Mesendoderm (in vitro differentiated cells): ENCODE data around the gene CDH24.

Source experiments
- DNase-seq: peaks from one replicate; pipeline ENCODE4 v3.0.0; 2013
- H2AK5ac ChIP-seq: 2 replicates; pipeline ENCODE4 v1.6.1; 2013; ENCODE audit warnings: low read length, inconsistent platforms
- H2BK120ac ChIP-seq: 2 replicates; pipeline ENCODE4 v1.6.1; 2013; ENCODE audit warnings: low read depth, mild to moderate bottlenecking, low read length, moderate library complexity, mixed read lengths
- H2BK15ac ChIP-seq: replicated peaks from 2 replicates; pipeline ENCODE4 v1.6.1; 2013; ENCODE audit warnings: low read depth, mild to moderate bottlenecking, moderate library complexity
- H2BK5ac ChIP-seq: 2 replicates; pipeline ENCODE4 v1.6.1; 2013; ENCODE audit warnings: low read length, inconsistent platforms
- H3K18ac ChIP-seq: 2 replicates; pipeline ENCODE4 v1.6.1; 2013; ENCODE audit warnings: mild to moderate bottlenecking, low read length, mixed read lengths
- H3K23ac ChIP-seq: one replicate; pipeline ENCODE4 v1.6.1; 2013; ENCODE audit warnings: low read length
- H3K27ac ChIP-seq: 2 replicates; pipeline ENCODE4 v1.5.1; 2013; ENCODE audit warnings: low read depth, mild to moderate bottlenecking, inconsistent platforms, low read length, moderate library complexity
- H3K27me3 ChIP-seq: 2 replicates; pipeline ENCODE4 v1.6.1; 2013; ENCODE audit warnings: low read length, control low read depth, mild to moderate bottlenecking, inconsistent platforms; ENCODE audit not compliant: insufficient read depth, poor library complexity
- H3K36me3 ChIP-seq: 2 replicates; pipeline ENCODE4 v1.6.1; 2013; ENCODE audit warnings: low read length, inconsistent platforms; ENCODE audit not compliant: control insufficient read depth, insufficient read depth
- H3K4ac ChIP-seq: one replicate; pipeline ENCODE4 v1.6.1; 2013; ENCODE audit warnings: low read depth, mild to moderate bottlenecking, low read length, moderate library complexity
- H3K4me1 ChIP-seq: 2 replicates; pipeline ENCODE4 v1.6.1; 2013; ENCODE audit warnings: low read depth, low read length, inconsistent platforms; ENCODE audit not compliant: control insufficient read depth
- H3K4me2 ChIP-seq: 2 replicates; pipeline ENCODE4 v1.6.1; 2013; ENCODE audit warnings: low read length
- H3K4me3 ChIP-seq: 2 replicates; pipeline ENCODE4 v1.5.1; 2013; ENCODE audit warnings: mild to moderate bottlenecking, low read length
- H3K56ac ChIP-seq: one replicate; pipeline ENCODE4 v1.6.1; 2013; ENCODE audit warnings: low read length
- H3K79me1 ChIP-seq: 2 replicates; pipeline ENCODE4 v1.6.1; 2013; ENCODE audit warnings: low read length, inconsistent platforms
- H3K79me2 ChIP-seq: 2 replicates; pipeline ENCODE4 v1.6.1; 2013; ENCODE audit warnings: mild to moderate bottlenecking, low read length; ENCODE audit not compliant: control insufficient read depth, insufficient read depth
- H3K9ac ChIP-seq: 2 replicates; pipeline ENCODE4 v1.6.1; 2013; ENCODE audit warnings: low read length, inconsistent platforms
- H4K5ac ChIP-seq: one replicate; pipeline ENCODE4 v1.6.1; 2013; ENCODE audit warnings: low read length
- H4K8ac ChIP-seq: one replicate; pipeline ENCODE4 v1.6.1; 2013; ENCODE audit warnings: low read depth, mild to moderate bottlenecking, control low read depth, low read length, moderate library complexity
- WGBS: extraction: QIAGEN DNeasy Blood & Tissue Kit; methylation state at CpG from one replicate; pipeline ENCODE4 v1.1.7; 2013; ENCODE audit warnings: low lambda C conversion rate, missing lambda C conversion rate; ENCODE audit not compliant: insufficient coverage; ENCODE audit errors: extremely low coverage; 5-methylcytosine and 5-hydroxymethylcytosine counted together

CDH24 gene

DNA sequence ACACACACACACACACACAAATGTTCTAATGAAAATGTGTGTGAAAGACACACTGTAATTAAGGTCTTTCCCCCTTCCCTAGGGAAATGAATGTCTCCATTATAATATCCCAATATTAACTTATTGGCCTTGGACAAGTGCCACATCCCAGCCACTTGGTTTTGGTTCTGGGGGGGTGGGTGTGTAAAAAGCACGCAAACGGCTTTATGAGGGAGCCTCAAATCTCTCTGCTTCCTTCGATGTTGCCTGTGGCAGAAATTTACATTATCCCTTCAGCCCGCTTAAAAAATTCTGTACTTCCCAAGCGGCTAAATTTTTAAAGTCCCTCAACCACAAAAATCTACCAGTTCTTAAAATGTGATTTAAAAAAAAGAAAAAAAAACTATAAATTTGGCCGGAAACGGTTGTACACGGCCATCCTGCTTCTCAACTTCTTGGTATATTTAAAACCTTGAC lies 47.8 kb downstream of the CDH24 start:
- Histone ChIP-seq H3K79me1 (no peaks in the 10 kb centered on the region), H3K56ac (peak overlapping the region; percentile 69), H4K5ac (no peak overlapping the region), H4K8ac (no peak overlapping the region), H3K36me3 (no peaks in the 10 kb centered on the region), H2BK15ac (no peak overlapping the region), H3K4me2 (peak overlapping the region; percentile 39), H3K9ac (peak overlapping the region; percentile 57), H2AK5ac (peak overlapping the region; percentile 11), H3K4ac (no peak overlapping the region), H3K27ac (no peak overlapping the region), H3K18ac (no peak overlapping the region), H3K4me1 (peaks cover 4% of the 10 kb centered on the region), H3K79me2 (no peaks in the 10 kb centered on the region), H2BK5ac (no peak overlapping the region), H3K23ac (no peak overlapping the region), H3K4me3 (no peak overlapping the region), H2BK120ac (no peak overlapping the region), H3K27me3 (no peaks in the 10 kb centered on the region)
- DNase-seq, result no peak
- no CpG with 5 or more reads among the region's 8 CpGs for WGBS

GRCh38 chr14:23008831-23009230 lies 48.5 kb downstream of the CDH24 start:
- WGBS, result no CpG with 5 or more reads among the region's 3 CpGs

GRCh38 chr14:23006544-23007419 lies 50.5 kb downstream of the CDH24 start:
- peak overlapping the region; percentile 99 for H4K5ac ChIP-seq
- no CpG with 5 or more reads among the region's 62 CpGs for WGBS
- H3K79me2 ChIP-seq, result no peaks in the 10 kb centered on the region

More at GRCh38 chr14:23008831-23009230, 48.5 kb downstream of the CDH24 start:
- Histone ChIP-seq H4K8ac (no peak overlapping the region), H2AK5ac (no peak overlapping the region), H3K27ac (no peak overlapping the region), H3K27me3 (no peaks in the 10 kb centered on the region), H3K4me1 (peaks cover 4% of the 10 kb centered on the region), H3K23ac (no peak overlapping the region), H2BK15ac (no peak overlapping the region), H3K36me3 (no peaks in the 10 kb centered on the region), H2BK120ac (no peak overlapping the region), H3K4ac (no peak overlapping the region), H3K18ac (no peak overlapping the region), H2BK5ac (no peak overlapping the region), H3K56ac (no peak overlapping the region), H3K4me3 (no peak overlapping the region), H3K9ac (no peak overlapping the region), H4K5ac (no peak overlapping the region), H3K79me1 (no peaks in the 10 kb centered on the region), H3K4me2 (no peak overlapping the region), H3K79me2 (no peaks in the 10 kb centered on the region)
- DNase-seq, result no peak

GRCh38 chr14:23006188-23006534 lies 51.2 kb downstream of the CDH24 start:
- H2BK5ac ChIP-seq, result no peak overlapping the region
- no peaks in the 10 kb centered on the region for H3K79me2 ChIP-seq
- no peak overlapping the region for H3K23ac ChIP-seq
- H3K4me1 ChIP-seq, result peaks cover 4% of the 10 kb centered on the region
- H2AK5ac ChIP-seq, result no peak overlapping the region
- H3K27me3 ChIP-seq, result no peaks in the 10 kb centered on the region
- peak overlapping the region; percentile 100 for H3K56ac ChIP-seq
- no peaks in the 10 kb centered on the region for H3K36me3 ChIP-seq
- H3K79me1 ChIP-seq, result no peaks in the 10 kb centered on the region
- DNase-seq, result no peak
- H3K4ac ChIP-seq, result no peak overlapping the region
- H4K5ac ChIP-seq, result no peak overlapping the region
- no peak overlapping the region for H3K27ac ChIP-seq
- H3K9ac ChIP-seq, result peak overlapping the region; percentile 98
- peak overlapping the region; percentile 49 for H3K4me2 ChIP-seq
- H4K8ac ChIP-seq, result no peak overlapping the region
- H2BK15ac ChIP-seq, result no peak overlapping the region
- H3K18ac ChIP-seq, result no peak overlapping the region
- no peak overlapping the region for H2BK120ac ChIP-seq
- WGBS, result no CpG with 5 or more reads among the region's 5 CpGs
- no peak overlapping the region for H3K4me3 ChIP-seq

More at GRCh38 chr14:23006544-23007419, 50.5 kb downstream of the CDH24 start:
- Histone ChIP-seq H3K27ac (peak overlapping the region; percentile 92), H3K4me1 (peaks cover 4% of the 10 kb centered on the region), H2AK5ac (no peak overlapping the region), H3K36me3 (no peaks in the 10 kb centered on the region), H4K8ac (peak overlapping the region; percentile 30), H3K4ac (peak overlapping the region; percentile 91), H2BK15ac (no peak overlapping the region), H3K9ac (peak overlapping the region; percentile 98), H3K18ac (peak overlapping the region; percentile 91), H3K27me3 (no peaks in the 10 kb centered on the region), H3K4me2 (peak overlapping the region; percentile 49), H3K23ac (peak overlapping the region; percentile 95), H3K56ac (peak overlapping the region; percentile 100), H3K4me3 (peak overlapping the region; percentile 76), H2BK120ac (peak overlapping the region; percentile 16), H2BK5ac (peak overlapping the region; percentile 94), H3K79me1 (no peaks in the 10 kb centered on the region)
- DNase-seq, result peak; percentile 99

- Histone ChIP-seq H3K27ac (no peak overlapping the region), H3K4me3 (no peak overlapping the region), H3K18ac (no peak overlapping the region), H3K79me1 (no peaks in the 10 kb centered on the region), H2BK5ac (no peak overlapping the region), H2BK120ac (no peak overlapping the region), H3K56ac (peak overlapping the region; percentile 100), H2BK15ac (no peak overlapping the region), H3K27me3 (no peaks in the 10 kb centered on the region), H3K4me2 (no peak overlapping the region), H4K8ac (no peak overlapping the region), H3K23ac (no peak overlapping the region), H4K5ac (no peak overlapping the region), H2AK5ac (no peak overlapping the region), H3K4me1 (peaks cover 4% of the 10 kb centered on the region), H3K4ac (no peak overlapping the region), H3K79me2 (no peaks in the 10 kb centered on the region), H3K36me3 (no peaks in the 10 kb centered on the region), H3K9ac (peak overlapping the region; percentile 98)
- no peak for DNase-seq
- WGBS, result no CpG with 5 or more reads among the region's 3 CpGs
These were observed 51.7 kb downstream of the CDH24 start for GRCh38 chr14:23005451-23006187.
